ENCODE results near the gene RPL10. TPM values are rescaled to one million over a fixed set of nuclear protein-coding genes. Genes with fewer than 3 reads are reported as not detected.

RPL10 gene
- total and polyA plus RNA-seq, 11 donors: 1,381 to 5,995 (median 2,140) TPM

- WGBS, 4 donors: 69 to 89% (median 74%) methylated on average over 26 to 34 of the region's 34 CpGs
- no peaks in the 10 kb centered on the region for H3K27me3 ChIP-seq
- H3K36me3 ChIP-seq: peaks cover 0 to 99% (median 94%) of the 10 kb centered on the region in 9 donors
- peak in 2 of 4 donors; percentile 4 to 10 for ATAC-seq
- peak overlapping the region in 4 of 12 donors; percentile 12 to 76 (median 43) for H3K27ac ChIP-seq
- no peak overlapping the region for H3K4me3 ChIP-seq
- DNase-seq: no peak
- H3K4me1 ChIP-seq: peaks cover 0 to 17% (median 0%) of the 10 kb centered on the region in 12 donors
- H3K9me3 ChIP-seq: no peaks in the 10 kb centered on the region
- intact Hi-C loops (cut with DNase I): no loop called here
- TF ChIP-seq CTCF (IDR thresholded peaks at IDR 0.05): no peak
Observed at GRCh38 chrX:154360155-154360713, 37.9 kb upstream of the RPL10 start.

GRCh38 chrX:154362085-154362742 lies 36.0 kb upstream of the RPL10 start:
- WGBS, 4 donors: 82 to 85% (median 84%) methylated on average over 18 to 30 of the region's 30 CpGs
- no peak for TF ChIP-seq POLR2A (IDR thresholded peaks at IDR 0.05)
- TF ChIP-seq CTCF (IDR thresholded peaks at IDR 0.05): no peak
- ATAC-seq (no peak), DNase-seq (no peak)
- Histone ChIP-seq H3K27me3 (no peaks in the 10 kb centered on the region), H3K36me3 (peaks cover 2 to 100% (median 96%) of the 10 kb centered on the region in 9 donors), H3K9me3 (no peaks in the 10 kb centered on the region), H3K4me3 (no peak overlapping the region), H3K4me1 (peaks cover 0 to 33% (median 10%) of the 10 kb centered on the region in 12 donors), H3K27ac (peak overlapping the region in 4 of 12 donors; percentile 14 to 76 (median 22))
- intact Hi-C loops (cut with DNase I): no loop called here

- TF ChIP-seq CTCF (IDR thresholded peaks at IDR 0.05) (no peak), POLR2A (IDR thresholded peaks at IDR 0.05) (no peak)
- ATAC-seq (no peak), DNase-seq (no peak)
- H3K36me3 ChIP-seq: peaks cover 2 to 95% (median 90%) of the 10 kb centered on the region in 9 donors
- H3K9me3 ChIP-seq: no peaks in the 10 kb centered on the region
- H3K27me3 ChIP-seq: no peaks in the 10 kb centered on the region
- intact Hi-C loops (cut with DNase I): no loop called here
- no peak overlapping the region for H3K4me3 ChIP-seq
- 56 to 74% (median 69%) methylated on average over 19 to 20 of the region's 20 CpGs for WGBS, 4 donors
- peaks cover 0 to 50% (median 23%) of the 10 kb centered on the region in 12 donors for H3K4me1 ChIP-seq
- H3K27ac ChIP-seq: peak overlapping the region in 2 of 12 donors; percentile 3 to 97
Observed at GRCh38 chrX:154363706-154364439, 34.3 kb upstream of the RPL10 start.

- peak overlapping the region in 8 of 12 donors; percentile 23 to 99 (median 94) for H3K27ac ChIP-seq
- WGBS, 4 donors: 48 to 66% (median 59%) methylated on average over 12 to 20 of the region's 20 CpGs
Observed at GRCh38 chrX:154365052-154365600, 33.1 kb upstream of the RPL10 start.

More at GRCh38 chrX:154365052-154365600, 33.1 kb upstream of the RPL10 start:
- peaks cover 2 to 82% (median 77%) of the 10 kb centered on the region in 9 donors for H3K36me3 ChIP-seq
- intact Hi-C loops (cut with DNase I): no loop called here
- H3K4me3 ChIP-seq: no peak overlapping the region
- no peaks in the 10 kb centered on the region for H3K9me3 ChIP-seq
- no peaks in the 10 kb centered on the region for H3K27me3 ChIP-seq
- ATAC-seq: no peak
- peaks cover 0 to 43% (median 23%) of the 10 kb centered on the region in 12 donors for H3K4me1 ChIP-seq
- no peak for DNase-seq
- TF ChIP-seq POLR2A (IDR thresholded peaks at IDR 0.05) (no peak), CTCF (IDR thresholded peaks at IDR 0.05) (no peak)

Data from heart left ventricle (tissue), 16 donors.